ENCODE measurements around the gene HMOX1. TPM values are rescaled to one million over a fixed set of nuclear protein-coding genes. Genes with fewer than 3 reads are reported as not detected.

Gene HMOX1
- total and polyA plus RNA-seq, 2 of the 13 experiments (the other 11 are each of a cell fraction or from before 2014, with no cell fraction given): 53.6 to 67.4 TPM

- peak; percentile 20; the same call in 1 of the 2 replicates for TF ChIP-seq ARID4A (CRISPR knock-in tag; IDR thresholded peaks at IDR 0.05; ENCODE audit: borderline replicate concordance)
- no peak for TF ChIP-seq ZNF841 (CRISPR knock-in tag; IDR thresholded peaks at IDR 0.05; ENCODE audit: borderline replicate concordance)
- 0 out of 2 replicates have a peak, but pooled peaks have one; percentile 36 for TF ChIP-seq ZNF749 (CRISPR knock-in tag; IDR thresholded peaks at IDR 0.05; ENCODE audit: borderline replicate concordance)
- no peak for TF ChIP-seq ZNF557 (CRISPR knock-in tag; IDR thresholded peaks at IDR 0.05)
- no peak for TF ChIP-seq BCL6 (CRISPR knock-in tag; IDR thresholded peaks at IDR 0.05)
- no peak for TF ChIP-seq ZNF512 (CRISPR knock-in tag; IDR thresholded peaks at IDR 0.05)
- 0 out of 2 replicates have a peak, but pooled peaks have one; percentile 17 for TF ChIP-seq HOXA3 (CRISPR knock-in tag; IDR thresholded peaks at IDR 0.05)
- no peak for TF ChIP-seq ZSCAN5A (CRISPR knock-in tag; IDR thresholded peaks at IDR 0.05; ENCODE audit: borderline replicate concordance)
- TF ChIP-seq ZHX2 (IDR thresholded peaks at IDR 0.05; ENCODE audit: low read depth): no peak
- TF ChIP-seq ZHX2 (CRISPR knock-in tag; IDR thresholded peaks at IDR 0.05; ENCODE audit: borderline replicate concordance): no peak
- TF ChIP-seq CEBPG (CRISPR knock-in tag; IDR thresholded peaks at IDR 0.05): no peak
- no peak for TF ChIP-seq ZBTB33 (CRISPR knock-in tag; IDR thresholded peaks at IDR 0.05)
These were observed 28.4 kb upstream of the HMOX1 start (continued) for GRCh38 chr22:35352214-35353111.
